Measurements from ENCODE around the gene FANCM.

DNA sequence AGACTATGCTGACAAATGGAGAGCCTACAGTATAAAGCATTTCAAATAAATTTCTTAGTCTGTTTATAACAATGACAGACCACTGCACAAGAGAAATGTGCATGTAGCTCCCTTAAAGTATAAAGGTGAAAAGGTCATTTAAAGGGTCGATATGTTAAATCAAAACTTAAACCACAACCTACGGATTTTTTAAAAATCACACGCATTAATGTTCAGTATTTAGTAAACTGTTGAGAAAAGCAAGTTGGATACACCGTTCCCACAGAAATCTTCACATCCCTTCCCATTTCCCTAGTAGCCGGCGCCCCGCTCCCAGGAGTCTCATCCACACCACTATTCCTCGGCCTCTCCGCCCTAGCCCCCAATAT is 2.1 kb upstream of the FANCM start:
- TF ChIP-seq, protein P1, sequence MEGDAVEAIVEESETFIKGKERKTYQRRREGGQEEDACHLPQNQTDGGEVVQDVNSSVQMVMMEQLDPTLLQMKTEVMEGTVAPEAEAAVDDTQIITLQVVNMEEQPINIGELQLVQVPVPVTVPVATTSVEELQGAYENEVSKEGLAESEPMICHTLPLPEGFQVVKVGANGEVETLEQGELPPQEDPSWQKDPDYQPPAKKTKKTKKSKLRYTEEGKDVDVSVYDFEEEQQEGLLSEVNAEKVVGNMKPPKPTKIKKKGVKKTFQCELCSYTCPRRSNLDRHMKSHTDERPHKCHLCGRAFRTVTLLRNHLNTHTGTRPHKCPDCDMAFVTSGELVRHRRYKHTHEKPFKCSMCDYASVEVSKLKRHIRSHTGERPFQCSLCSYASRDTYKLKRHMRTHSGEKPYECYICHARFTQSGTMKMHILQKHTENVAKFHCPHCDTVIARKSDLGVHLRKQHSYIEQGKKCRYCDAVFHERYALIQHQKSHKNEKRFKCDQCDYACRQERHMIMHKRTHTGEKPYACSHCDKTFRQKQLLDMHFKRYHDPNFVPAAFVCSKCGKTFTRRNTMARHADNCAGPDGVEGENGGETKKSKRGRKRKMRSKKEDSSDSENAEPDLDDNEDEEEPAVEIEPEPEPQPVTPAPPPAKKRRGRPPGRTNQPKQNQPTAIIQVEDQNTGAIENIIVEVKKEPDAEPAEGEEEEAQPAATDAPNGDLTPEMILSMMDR (IDR thresholded peaks at IDR 0.05) = no peak
- TF ChIP-seq EP300 (IDR thresholded peaks at IDR 0.05) (no peak), POLR2A (IDR thresholded peaks at IDR 0.05) (no peak), POLR2AphosphoS5 (IDR thresholded peaks at IDR 0.05) (no peak)
